GM21825 (cell line): ENCODE data around the gene ST8SIA4.
"Not testable (repeated sequence)": the region's sequence is repeated elsewhere in the genome, so short reads cannot be mapped to it uniquely, and the experiment has no call there.

Source experiments
- ATAC-seq: cut with Tn5 transposase; IDR thresholded peaks from one replicate; pipeline ENCODE4 v1.9.1; 2021; ENCODE audit warnings: mild to moderate bottlenecking, moderate library complexity; ENCODE audit not compliant: unreplicated experiment

The ST8SIA4 gene

DNA sequence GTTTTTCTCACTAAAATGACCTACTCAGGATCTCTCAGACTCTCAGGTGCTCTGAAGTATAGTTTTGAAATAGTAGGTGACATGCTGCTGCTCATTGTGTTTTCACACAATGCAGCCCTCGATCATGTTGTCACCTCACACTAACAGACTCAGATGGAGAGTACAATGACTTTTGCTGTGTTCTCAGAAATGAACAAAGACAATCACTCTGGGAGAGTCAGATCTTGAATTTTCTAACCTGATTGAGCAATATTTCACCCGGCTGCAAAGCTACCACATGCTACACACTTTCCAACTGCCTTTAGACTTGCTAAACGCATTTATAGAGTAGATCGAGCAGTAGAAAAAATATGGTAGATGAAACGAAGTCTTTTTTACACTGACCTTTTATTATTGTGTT lies 113.4 kb downstream of the ST8SIA4 start:
- no peak for ATAC-seq

GRCh38 chr5:100788417-100788816 lies 114.7 kb downstream of the ST8SIA4 start:
- no peak for ATAC-seq

DNA sequence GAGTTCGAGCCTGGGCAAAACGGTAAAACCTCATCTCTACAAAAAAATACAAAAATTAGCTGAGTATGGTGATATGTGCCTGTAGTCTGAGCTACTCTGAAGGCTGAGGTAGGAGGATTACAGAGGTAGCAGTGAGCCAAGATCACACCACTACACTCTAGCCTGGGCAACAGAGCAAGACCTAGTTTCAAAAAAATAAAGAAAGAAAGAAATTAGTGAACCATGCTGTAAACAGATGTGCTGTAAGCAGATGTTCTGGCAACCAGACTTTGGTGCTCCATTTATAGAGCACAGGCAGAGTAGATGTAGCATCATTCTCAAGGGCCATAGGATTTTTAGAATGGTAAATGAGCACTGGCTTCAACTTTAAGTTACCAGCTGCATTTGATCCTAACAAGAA lies 115.4 kb downstream of the ST8SIA4 start:
- peak; percentile 90 for ATAC-seq

DNA sequence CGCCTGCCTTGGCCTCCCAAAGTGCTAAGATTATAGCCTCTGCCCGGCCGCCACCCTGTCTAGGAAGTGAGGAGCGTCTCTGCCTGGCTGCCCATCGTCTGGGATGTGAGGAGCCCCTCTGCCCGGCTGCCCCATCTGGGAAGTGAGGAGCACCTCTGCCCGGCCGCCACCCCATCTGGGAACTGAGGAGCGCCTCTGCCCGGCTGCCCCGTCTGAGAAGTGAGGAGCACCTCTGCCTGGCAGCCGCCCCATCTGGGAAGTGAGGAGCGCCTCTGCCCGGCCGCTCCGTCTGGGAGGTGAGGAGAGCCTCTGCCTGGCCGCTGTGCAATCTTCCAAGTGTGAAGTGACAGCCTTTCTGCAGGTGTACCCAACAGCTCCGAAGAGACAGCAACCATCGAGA lies 117.5 kb downstream of the ST8SIA4 start:
- not testable (repeated sequence) for ATAC-seq

- ATAC-seq: peak; percentile 72
Observed at GRCh38 chr5:100780376-100780870, 122.7 kb downstream of the ST8SIA4 start.

- ATAC-seq: peak; percentile 36
Observed at GRCh38 chr5:100779669-100780375, 123.3 kb downstream of the ST8SIA4 start.

DNA sequence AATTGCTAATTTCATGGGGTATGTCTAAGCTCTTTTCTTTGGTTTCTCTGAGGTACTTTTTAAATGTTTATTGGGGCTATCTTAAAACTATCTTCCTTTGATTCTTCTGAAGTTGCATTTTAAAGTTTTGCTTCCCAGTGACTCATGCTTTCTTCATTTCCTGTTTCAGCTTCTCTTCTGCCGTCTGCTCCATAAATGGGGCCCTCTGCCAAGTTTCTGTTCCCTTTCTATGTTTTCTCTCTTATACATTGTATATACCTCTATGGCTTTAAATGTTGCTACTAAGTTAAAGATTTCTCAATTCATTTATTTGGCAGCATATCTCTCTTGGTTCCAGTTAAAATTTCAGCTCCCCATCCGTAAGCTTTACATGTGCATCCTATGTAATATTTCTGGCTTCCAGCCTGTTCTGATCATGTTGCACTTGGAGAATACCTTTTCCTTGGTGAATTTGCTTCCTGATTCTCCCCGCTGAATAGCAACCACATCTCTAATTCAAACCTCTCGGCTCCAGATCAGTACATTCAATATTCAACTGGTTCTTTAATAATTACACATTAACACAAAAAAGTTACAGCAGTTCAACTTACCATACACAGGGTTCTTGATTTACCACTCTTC lies 125.3 kb downstream of the ST8SIA4 start:
- peak; percentile 74 for ATAC-seq

DNA sequence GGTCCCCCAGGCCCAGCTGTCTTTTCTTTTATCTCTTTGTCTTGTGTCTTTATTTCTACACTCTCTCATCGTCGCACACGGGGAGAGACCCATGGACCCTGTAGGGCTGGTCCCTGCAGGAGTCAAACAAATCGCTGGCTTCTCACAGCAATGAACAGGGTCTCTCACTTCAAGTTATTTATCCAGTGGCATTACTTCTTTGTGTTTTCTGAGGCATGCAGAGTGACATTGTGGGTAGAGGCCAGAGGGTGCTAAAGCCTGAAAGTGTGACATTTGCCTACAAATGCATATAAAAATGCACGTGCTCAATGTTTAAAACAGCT lies 127.6 kb downstream of the ST8SIA4 start:
- ATAC-seq: no peak

GRCh38 chr5:100772548-100772947 lies 130.5 kb downstream of the ST8SIA4 start:
- ATAC-seq: no peak

- ATAC-seq: no peak
Observed at GRCh38 chr5:100772006-100772405, 131.1 kb downstream of the ST8SIA4 start.

DNA sequence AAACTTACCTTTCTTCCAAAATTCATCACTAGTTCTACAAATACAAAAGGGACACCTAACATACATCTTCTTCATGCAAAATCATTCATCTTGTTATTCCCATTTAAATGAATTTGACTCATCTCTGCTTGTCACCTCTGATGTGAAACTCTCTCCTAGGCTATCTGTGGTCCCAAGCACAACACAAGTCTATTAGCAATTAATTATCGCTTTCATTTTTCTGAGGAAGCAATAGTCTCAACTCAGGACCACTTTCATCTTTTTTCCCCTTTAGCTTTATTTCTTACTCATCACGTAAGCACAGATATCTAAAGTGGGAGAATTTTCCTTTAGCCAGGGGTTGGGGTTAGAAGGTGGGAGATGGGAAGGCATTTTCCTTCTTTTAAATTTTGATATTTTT lies 131.9 kb downstream of the ST8SIA4 start:
- no peak for ATAC-seq

DNA sequence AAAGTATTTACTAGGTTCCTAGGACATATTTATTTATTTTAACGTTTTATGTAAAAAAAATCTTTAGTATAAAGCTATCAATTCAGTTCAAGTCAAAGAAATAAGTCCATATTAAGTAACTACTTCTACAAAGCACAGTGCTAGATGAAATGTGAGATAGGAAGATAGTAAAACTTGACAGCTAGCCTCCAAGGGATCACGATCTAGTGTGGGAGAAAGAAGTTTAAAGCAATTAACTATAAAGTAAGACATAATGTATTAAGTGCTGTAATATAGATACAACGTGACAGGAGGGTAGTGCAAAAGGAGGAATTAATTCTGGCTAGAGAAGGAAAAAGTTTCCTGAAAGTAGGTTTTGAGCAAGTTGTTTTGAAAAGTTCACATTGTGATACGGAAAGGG lies 134.9 kb downstream of the ST8SIA4 start:
- ATAC-seq: no peak

- ATAC-seq: no peak
Observed at GRCh38 chr5:100762995-100763394, 140.1 kb downstream of the ST8SIA4 start.

DNA sequence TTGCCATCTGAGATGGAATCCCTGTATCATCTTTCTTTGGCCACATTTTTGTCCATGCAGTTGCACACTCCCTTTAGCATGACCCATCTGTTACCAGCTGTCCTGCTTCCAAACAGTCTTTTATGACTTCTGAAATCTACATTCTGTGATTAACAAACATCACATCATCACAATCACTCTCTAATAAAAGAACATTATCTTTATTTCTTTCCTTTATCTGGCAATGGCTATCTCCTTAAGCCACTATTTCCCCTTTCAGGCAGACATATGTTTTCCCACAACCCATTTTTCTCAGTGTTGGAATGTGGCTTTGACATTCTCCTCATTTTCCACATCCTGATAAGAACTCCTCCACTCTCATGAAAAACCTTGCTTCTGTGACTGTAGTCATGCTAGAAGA lies 141.0 kb downstream of the ST8SIA4 start:
- ATAC-seq: no peak

DNA sequence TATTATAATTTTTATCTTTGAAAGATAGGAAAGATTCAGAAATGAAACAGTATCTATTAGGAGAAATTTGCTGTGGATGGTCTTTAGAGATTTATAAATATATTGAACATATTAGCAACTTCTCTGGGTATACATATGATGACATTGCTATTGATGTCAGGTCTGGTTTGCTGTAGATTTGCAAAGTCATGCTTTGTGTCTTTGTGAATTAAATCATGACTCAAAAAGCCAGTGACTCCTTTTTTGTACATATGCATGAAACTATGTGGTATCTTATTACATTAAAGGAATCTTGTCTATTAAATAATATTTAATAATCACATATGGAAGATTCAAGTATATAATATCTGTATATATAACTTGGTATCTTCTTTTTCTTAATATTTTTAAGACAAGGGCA lies 141.9 kb downstream of the ST8SIA4 start:
- no peak for ATAC-seq

DNA sequence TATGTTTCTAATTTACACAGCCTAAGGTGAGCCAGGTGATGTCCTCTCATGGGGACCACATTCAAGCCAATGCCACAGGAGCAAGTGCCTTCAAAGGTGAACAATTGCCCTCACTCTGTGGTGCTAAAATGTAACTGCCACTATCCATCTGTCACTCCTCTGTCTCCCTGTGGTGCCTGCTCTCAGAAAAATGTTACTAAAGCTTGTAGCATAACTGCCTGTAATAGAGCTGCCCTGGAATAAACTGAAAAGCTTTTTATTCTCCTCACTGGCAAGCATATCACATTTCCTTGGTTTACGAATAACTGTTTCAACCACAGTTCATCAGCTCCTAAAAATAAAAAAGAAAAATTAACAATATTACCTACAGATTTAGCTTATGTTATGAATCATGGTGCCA lies 142.4 kb downstream of the ST8SIA4 start:
- ATAC-seq: no peak

- no peak for ATAC-seq
Observed at GRCh38 chr5:100758780-100759179, 144.3 kb downstream of the ST8SIA4 start.

DNA sequence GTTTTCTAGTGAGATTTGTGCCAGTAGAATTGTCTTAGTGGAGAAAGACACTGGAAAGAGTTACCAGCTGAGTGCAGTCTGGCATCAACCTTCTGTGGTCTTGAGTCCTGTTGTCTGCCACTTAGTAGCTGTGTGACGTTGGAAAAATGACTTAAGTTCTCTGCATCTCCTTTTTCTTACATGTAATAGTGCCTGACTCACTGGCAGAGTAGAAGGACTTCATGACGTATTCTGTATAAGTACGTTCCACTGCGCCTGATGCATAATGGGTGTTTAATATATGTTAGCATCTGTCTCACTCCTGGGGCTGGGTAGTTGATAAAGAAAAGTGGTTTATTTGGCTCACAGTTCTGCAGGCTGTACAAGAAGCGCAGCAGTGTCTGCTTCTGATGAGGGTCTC lies 144.8 kb downstream of the ST8SIA4 start:
- no peak for ATAC-seq

GRCh38 chr5:100757618-100758017 lies 145.5 kb downstream of the ST8SIA4 start:
- no peak for ATAC-seq
